ENCODE data around the gene CPED1.

DNA sequence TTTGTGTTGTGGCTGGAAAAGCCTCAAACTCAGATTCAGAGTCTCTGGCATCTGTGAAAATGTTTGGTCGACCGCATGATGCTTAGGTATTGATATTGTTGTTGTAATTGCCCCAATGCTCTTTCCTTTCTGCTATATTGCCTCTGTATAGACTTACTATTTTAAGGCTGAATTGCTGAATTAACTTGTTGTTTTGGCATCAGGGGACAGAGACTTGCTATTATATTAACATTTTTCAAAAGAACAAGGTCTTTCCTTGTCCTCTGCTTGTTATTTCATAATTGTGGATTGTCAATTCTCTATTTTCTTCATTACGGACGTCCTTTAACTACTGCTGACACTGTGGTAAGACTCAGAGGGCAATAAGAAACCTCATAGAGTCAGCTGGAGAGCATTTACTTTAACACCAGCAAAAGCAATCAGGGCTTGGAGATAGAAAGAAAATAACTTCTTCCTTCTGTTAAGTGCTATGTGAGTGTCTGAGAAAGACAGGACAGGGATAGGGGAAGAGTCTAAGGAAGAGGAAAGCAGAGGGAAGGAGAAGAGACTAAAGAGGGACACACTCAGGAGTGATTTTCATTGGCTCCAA is 17.6 kb downstream of the CPED1 start:
- TF ChIP-seq POLR2A (IDR thresholded peaks at IDR 0.05) = no peak
- TF ChIP-seq, protein P1, sequence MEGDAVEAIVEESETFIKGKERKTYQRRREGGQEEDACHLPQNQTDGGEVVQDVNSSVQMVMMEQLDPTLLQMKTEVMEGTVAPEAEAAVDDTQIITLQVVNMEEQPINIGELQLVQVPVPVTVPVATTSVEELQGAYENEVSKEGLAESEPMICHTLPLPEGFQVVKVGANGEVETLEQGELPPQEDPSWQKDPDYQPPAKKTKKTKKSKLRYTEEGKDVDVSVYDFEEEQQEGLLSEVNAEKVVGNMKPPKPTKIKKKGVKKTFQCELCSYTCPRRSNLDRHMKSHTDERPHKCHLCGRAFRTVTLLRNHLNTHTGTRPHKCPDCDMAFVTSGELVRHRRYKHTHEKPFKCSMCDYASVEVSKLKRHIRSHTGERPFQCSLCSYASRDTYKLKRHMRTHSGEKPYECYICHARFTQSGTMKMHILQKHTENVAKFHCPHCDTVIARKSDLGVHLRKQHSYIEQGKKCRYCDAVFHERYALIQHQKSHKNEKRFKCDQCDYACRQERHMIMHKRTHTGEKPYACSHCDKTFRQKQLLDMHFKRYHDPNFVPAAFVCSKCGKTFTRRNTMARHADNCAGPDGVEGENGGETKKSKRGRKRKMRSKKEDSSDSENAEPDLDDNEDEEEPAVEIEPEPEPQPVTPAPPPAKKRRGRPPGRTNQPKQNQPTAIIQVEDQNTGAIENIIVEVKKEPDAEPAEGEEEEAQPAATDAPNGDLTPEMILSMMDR (IDR thresholded peaks at IDR 0.05) = no peak
